GM12891 (cell line): ENCODE measurements around the gene NDST3.
"Not testable (repeated sequence)": the region's sequence is repeated elsewhere in the genome, so short reads cannot be mapped to it uniquely, and the experiment has no call there.

ENCODE experiments used
- DNase-seq: peaks from one replicate; pipeline ENCODE4 v3.0.0; 2011; ENCODE audit warnings: low spot score; ENCODE audit not compliant: insufficient read length
- FAIRE-seq: peaks from 2 replicates; lab custom pipeline; 2011; peaks lifted over from hg19 to GRCh38; lab: Jason Lieb, UNC
- PAX5 ChIP-seq: IDR thresholded peaks from 2 replicates; pipeline ENCODE4 v1.6.1; 2011; ENCODE audit warnings: low read length, moderate library complexity, mild to moderate bottlenecking; ENCODE audit not compliant: insufficient read depth, severe bottlenecking
- POLR2A ChIP-seq: IDR thresholded peaks from 2 replicates; pipeline ENCODE4 v1.6.1; 2011; ENCODE audit warnings: low read depth, low read length, control low read depth
- POLR2AphosphoS5 ChIP-seq: IDR thresholded peaks from 2 replicates; pipeline ENCODE4 v1.6.1; 2011; ENCODE audit warnings: low read depth, low read length, control low read depth
- POU2F2 ChIP-seq: IDR thresholded peaks from 2 replicates; pipeline ENCODE4 v1.6.1; 2011; ENCODE audit warnings: low read depth, mild to moderate bottlenecking, control low read depth, low read length, moderate library complexity
- SPI1 ChIP-seq: IDR thresholded peaks from 2 replicates; pipeline ENCODE4 v1.6.1; 2011; ENCODE audit warnings: low read depth, low read length, control low read depth
- TAF1 ChIP-seq: IDR thresholded peaks from 2 replicates; pipeline ENCODE4 v1.6.1; 2011; ENCODE audit warnings: low read depth, low read length, control low read depth

The NDST3 gene

GRCh38 chr4:118260309-118260708 is 226.0 kb downstream of the NDST3 start:
- DNase-seq (no peak), FAIRE-seq (no peak)
- TF ChIP-seq POLR2A (no peak), TAF1 (no peak), PAX5 (no peak), SPI1 (no peak), POLR2AphosphoS5 (no peak), POU2F2 (no peak)

DNA sequence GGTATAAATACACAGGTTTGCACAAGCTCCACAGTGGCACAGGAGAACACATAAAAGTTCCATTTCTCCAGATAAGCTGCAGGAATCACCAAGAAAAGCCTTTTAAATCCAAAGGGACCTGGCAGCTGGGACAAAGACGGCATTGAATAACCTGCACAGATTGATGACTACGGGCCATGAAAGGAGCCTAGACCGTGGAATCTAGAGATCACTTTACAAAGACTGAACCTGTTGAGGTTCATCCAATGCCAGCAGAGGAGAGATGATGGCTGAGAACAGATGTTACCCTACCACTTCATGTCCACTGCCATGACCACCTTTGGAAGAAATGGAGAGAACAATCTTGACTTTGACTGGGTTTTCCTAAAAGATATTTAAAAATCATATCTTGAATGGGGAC is 229.8 kb downstream of the NDST3 start:
- no peak for TF ChIP-seq POLR2AphosphoS5
- no peak for TF ChIP-seq PAX5
- no peak for TF ChIP-seq SPI1
- no peak for FAIRE-seq
- no peak for DNase-seq

DNA sequence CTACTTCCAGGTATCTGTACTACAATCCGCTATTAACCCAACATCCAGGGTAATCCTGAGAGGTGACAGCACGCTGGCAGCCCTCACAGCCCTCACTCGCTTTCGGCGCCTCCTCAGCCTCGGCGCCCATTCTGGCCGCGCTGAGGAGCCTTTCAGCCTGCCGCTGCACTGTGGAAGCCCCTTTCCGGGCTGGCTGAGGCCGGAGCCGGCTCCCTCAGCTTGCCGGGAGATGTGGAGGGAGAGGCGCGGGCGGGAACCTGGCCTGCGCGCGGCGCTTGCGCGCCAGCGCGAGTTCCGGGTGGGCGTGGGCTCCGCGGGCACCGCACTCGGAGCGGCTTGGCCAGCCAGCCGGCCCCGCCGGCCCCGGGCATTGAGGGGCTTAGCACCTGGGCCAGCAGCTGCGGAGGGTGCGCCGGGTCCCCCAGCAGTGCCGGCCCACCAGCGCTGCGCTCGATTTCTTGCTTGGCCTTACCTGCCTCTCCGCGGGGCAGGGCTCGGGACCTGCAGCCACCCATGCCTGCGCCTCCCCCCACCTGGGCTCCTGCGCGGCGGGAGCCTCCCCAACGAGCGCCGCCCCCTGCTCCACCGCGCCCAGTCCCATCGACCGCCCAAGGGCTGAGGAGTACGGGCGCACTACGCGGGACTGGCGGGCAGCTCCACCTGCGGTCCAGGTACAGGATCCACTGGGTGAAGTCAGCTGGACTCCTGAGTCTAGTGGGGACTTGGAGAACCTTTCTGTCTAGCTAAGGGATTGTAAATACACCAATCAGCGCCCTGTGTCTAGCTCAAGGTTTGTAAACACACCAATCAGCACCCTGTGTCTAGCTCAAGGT is 231.2 kb downstream of the NDST3 start:
- no peak for TF ChIP-seq PAX5
- DNase-seq, result no peak
- FAIRE-seq, result no peak

- not testable (repeated sequence) for DNase-seq, FAIRE-seq
Observed at GRCh38 chr4:118266145-118266496, 231.8 kb downstream of the NDST3 start.

DNA sequence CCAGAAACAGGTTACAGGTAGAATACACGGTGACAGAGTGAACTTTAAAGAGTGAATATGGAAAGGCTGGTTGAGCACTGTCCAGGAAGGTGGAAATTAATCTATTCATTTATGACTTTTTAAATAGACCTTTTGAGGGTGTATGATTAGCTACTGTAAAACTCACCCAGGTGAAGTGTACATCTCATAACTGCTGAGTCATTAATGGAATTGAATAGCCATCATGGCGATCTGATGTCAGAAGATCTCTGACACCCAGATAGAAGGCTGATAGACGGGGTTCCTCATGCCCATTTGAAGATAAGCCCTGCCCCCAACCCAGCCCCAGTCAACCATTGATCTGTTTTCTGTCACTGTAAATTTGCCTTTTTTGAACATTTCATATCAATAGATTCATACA is 234.5 kb downstream of the NDST3 start:
- DNase-seq (no peak), FAIRE-seq (no peak)
- no peak for TF ChIP-seq POLR2AphosphoS5

DNA sequence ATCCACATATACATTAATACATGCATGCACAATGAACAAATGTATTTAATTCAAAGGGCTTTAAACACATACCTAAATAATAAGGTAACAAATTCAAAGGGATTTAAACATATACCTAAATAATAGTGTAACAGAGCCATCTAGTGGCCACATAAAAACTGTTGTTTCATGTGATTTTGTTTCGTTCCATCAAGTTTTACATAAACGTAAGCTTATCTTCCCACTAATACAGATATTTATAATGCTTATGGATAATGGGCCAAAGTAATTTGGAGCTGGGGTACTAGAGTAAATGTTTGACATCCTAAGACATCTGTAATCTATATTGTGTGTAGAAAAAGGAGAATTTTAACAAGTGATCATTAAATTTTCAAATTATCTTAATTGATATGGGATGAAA is 236.2 kb downstream of the NDST3 start:
- FAIRE-seq (peak; percentile 80), DNase-seq (no peak)
- TF ChIP-seq POLR2A, result no peak
- no peak for TF ChIP-seq SPI1
- TF ChIP-seq POLR2AphosphoS5, result no peak
- no peak for TF ChIP-seq TAF1
- no peak for TF ChIP-seq POU2F2
- TF ChIP-seq PAX5, result no peak

DNA sequence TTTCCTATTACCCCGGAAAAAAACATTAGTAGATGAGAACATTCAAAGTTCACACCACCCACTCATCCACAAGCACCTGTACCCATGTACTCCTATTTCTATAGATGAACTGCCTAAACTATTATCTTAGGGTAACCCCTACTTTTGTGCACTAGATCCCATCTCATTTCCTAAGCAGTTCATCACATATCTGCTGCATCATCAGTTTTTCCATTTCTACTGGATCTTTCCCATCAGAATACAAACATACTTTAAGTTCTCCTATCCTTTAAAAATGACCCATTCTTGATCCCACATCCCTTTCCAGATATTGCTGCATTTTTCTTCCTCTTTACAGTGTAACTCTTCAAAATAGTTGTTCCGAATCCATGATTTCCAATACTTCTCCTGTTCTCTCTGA is 237.5 kb downstream of the NDST3 start:
- no peak for FAIRE-seq
- no peak for DNase-seq
- TF ChIP-seq PAX5, result no peak
- no peak for TF ChIP-seq TAF1
- TF ChIP-seq POLR2A, result no peak
- TF ChIP-seq SPI1, result no peak
- TF ChIP-seq POU2F2, result no peak

DNA sequence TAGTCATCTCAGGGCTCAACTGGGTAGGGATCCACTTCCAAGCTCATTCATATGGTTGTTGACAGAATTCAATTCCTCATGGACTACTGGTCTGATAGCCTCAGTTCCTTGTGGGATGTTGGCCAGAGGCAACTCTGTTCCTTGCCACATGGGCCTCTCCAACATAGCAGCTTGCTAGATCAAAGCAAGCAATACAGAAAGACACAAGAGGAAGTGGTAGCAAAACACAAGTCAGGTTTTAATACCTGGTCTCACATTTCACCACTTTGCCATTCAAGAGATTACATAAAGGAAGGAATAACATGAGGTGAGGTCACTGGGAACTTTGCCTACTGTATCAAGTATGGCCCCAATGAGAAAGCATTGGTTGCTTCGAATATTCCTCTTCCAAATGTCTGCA is 239.4 kb downstream of the NDST3 start:
- DNase-seq (no peak), FAIRE-seq (no peak)
- TF ChIP-seq POLR2AphosphoS5 (no peak), SPI1 (peak; percentile 67; the same call in 1 of the 2 replicates)

DNA sequence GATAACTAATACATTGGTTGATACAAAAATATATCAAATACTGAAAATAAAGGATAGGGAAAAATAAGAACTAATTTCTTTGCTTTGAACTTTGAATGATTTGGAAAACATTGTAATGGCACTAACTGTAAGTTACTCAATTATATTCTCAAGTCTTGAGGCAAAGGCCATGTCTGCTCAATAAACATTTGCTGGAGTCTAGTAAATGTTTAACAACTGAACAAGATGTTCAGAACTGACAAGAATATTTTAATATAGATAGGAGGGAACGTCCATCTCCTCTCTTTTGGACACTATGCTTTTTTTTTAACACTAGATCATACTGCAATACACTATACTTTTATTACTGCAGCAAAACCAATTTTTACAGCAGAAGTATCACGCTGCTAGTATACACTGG is 242.3 kb downstream of the NDST3 start:
- FAIRE-seq (no peak), DNase-seq (no peak)
- TF ChIP-seq PAX5, result no peak
- TF ChIP-seq POLR2AphosphoS5, result no peak
- TF ChIP-seq POLR2A, result no peak
- no peak for TF ChIP-seq TAF1
- no peak for TF ChIP-seq SPI1
- no peak for TF ChIP-seq POU2F2

GRCh38 chr4:118277243-118277642 is 243.0 kb downstream of the NDST3 start:
- FAIRE-seq, result no peak
- DNase-seq, result no peak
- TF ChIP-seq POLR2A (no peak), POLR2AphosphoS5 (no peak), SPI1 (no peak), TAF1 (no peak), PAX5 (no peak), POU2F2 (no peak)

GRCh38 chr4:118278473-118279274 is 244.4 kb downstream of the NDST3 start:
- TF ChIP-seq TAF1, result peak; percentile 94
- TF ChIP-seq POU2F2, result peak; percentile 92
- peak; percentile 99 for TF ChIP-seq POLR2AphosphoS5
- TF ChIP-seq POLR2A, result peak; percentile 99
- TF ChIP-seq PAX5, result no peak
- TF ChIP-seq SPI1, result no peak
- FAIRE-seq (peak; percentile 94), DNase-seq (peak; percentile 69)

DNA sequence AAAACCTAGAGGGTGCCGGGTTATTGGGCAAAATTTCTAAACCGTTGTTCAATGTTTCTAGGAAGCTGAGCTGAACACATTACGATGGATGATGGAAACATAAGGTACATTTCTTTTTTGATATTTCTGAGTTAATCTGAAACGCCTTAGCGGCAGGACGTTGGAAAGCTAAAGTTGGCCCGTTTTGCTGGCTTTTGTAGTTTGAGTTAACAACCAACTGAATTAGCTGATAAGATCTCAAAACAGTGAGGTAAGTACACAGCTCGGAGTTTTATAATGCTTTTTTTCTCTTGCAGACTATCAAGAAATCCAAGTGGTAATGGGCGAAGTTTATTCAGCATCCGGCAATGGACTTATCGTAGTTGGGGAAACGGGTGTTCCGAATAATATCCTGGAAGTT is 245.0 kb downstream of the NDST3 start:
- no peak for TF ChIP-seq POU2F2
- FAIRE-seq (no peak), DNase-seq (no peak)
